Measurements from ENCODE around the gene TBC1D14. TPM values are rescaled to one million over a fixed set of nuclear protein-coding genes. Genes with fewer than 3 reads are reported as not detected.

The TBC1D14 gene
- total and polyA plus RNA-seq, 9 of the 15 experiments (the other 6 are each of a cell fraction or from before 2014, with no cell fraction given): 2.1 to 59.6 (median 44.8) TPM

- TF ChIP-seq AFF4 (CRISPR knock-in tag; IDR thresholded peaks at IDR 0.05) (no peak), PKNOX1 (IDR thresholded peaks at IDR 0.05) (peak; percentile 44), CTCF (IDR thresholded peaks at IDR 0.05 in 2 of 3, conservative IDR thresholded peaks at IDR 0.05 in 1 of 3; ENCODE audit: insufficient read depth in 2 of 3, low read depth in 1 of 3, low read length in 3 of 3) (peak; percentile 42 to 55 (median 50)), REST (IDR thresholded peaks at IDR 0.05; ENCODE audit: borderline replicate concordance) (peak; percentile 94), REST (CRISPR knock-in tag; IDR thresholded peaks at IDR 0.05; ENCODE audit: low read depth) (no peak), HEY1 (CRISPR knock-in tag; IDR thresholded peaks at IDR 0.05; ENCODE audit: borderline replicate concordance) (no peak), EP400 (IDR thresholded peaks at IDR 0.05) (peak; percentile 78), MYBL2 (IDR thresholded peaks at IDR 0.05; ENCODE audit: low read depth) (no peak), MYBL2 (CRISPR knock-in tag; IDR thresholded peaks at IDR 0.05; ENCODE audit: borderline replicate concordance) (no peak), ZNF316 (IDR thresholded peaks at IDR 0.05) (peak; percentile 99)
These were observed 122.2 kb downstream of the TBC1D14 start (continued) for GRCh38 chr4:7031558-7032449.

Data from K562 (cell line).